22Rv1 (cell line): ENCODE results near the gene EXTL1.

Source experiments
- H3K27ac ChIP-seq: fragments of 450-650 bp; 2 replicates; pipeline ENCODE4 v1.5.1; 2017
- CTCF ChIP-seq: fragments of 450-650 bp; IDR thresholded peaks from 2 replicates; pipeline ENCODE4 v1.5.1; 2017; ENCODE audit warnings: mild to moderate bottlenecking
- ZFX ChIP-seq: fragments of 450-650 bp; IDR thresholded peaks from 2 replicates; pipeline ENCODE4 v1.6.1; 2017; ENCODE audit warnings: antibody characterized with exemption, borderline replicate concordance

The EXTL1 gene

GRCh38 chr1:26084091-26084561 is 62.6 kb downstream of the EXTL1 start:
- TF ChIP-seq ZFX, result no peak
- no peak for TF ChIP-seq CTCF

GRCh38 chr1:26084844-26085243 is 63.3 kb downstream of the EXTL1 start:
- no peak overlapping the region for H3K27ac ChIP-seq

More at GRCh38 chr1:26084091-26084561, 62.6 kb downstream of the EXTL1 start:
- H3K27ac ChIP-seq, result no peak overlapping the region

More at GRCh38 chr1:26084844-26085243, 63.3 kb downstream of the EXTL1 start:
- TF ChIP-seq CTCF (no peak), ZFX (no peak)
